ENCODE measurements around the gene MYO16.

- no peak for TF ChIP-seq CTCF (IDR thresholded peaks at IDR 0.05)
- no peak for TF ChIP-seq POLR2AphosphoS5 (IDR thresholded peaks at IDR 0.05)
- TF ChIP-seq POLR2A (IDR thresholded peaks at IDR 0.05) = no peak
- no peak for TF ChIP-seq EP300 (IDR thresholded peaks at IDR 0.05)
Observed at GRCh38 chr13:108963846-108964600, 334.6 kb downstream of the MYO16 start.

Measured in gastroesophageal sphincter (tissue), 3 donors.